Activated naive CD4-positive, alpha-beta T cell (primary cell): ENCODE data around the gene GPHN.
"Not testable (repeated sequence)": the region's sequence is repeated elsewhere in the genome, so short reads cannot be mapped to it uniquely, and the experiment has no call there.

Experiments used
- DNase-seq, 4 experiments: peaks; one replicate each; lab custom pipeline; 2025; lab: John Stamatoyannopoulos, UW

The GPHN gene

GRCh38 chr14:67059596-67059995 lies 551.6 kb downstream of the GPHN start:
- DNase-seq, result no peak

DNA sequence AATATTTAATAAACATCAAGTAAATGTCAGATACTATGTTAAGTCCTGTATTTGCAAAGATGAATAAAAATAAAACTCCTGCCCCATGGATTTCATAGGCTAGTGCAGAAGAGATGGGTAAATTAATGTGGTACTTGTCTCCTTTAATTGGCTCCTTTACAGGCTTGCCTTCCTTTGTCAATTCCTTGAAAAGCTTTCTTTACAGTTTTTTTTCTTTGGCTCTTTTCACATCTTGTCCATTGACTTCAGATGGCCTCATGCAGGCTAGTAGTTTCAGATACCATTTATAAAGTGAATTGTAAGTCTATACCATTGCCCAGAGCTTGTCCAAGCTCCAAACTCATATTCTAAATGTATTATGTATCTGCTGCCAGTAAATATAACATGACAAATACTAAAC lies 552.6 kb downstream of the GPHN start:
- DNase-seq, result no peak

GRCh38 chr14:67067070-67067814 lies 559.3 kb downstream of the GPHN start:
- not testable (repeated sequence) for DNase-seq

- no peak for DNase-seq
These were observed 560.3 kb downstream of the GPHN start for GRCh38 chr14:67068251-67068650.

DNA sequence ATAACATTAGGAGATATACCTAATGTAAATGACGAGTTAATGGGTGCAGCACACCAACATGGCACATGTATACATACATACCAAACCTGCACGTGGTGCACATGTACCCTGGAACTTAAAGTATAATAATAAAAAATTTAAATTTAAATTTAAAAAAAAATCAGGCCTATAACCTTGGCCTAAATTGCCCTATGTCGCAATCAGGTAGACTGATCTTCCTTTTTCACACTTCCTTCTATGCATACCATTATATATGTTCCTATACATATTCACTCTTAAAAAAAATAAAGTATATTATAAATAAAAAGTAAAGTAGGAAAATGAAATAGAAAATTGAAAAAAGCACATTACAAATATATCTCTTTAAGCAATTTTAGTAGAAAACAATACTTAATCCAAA lies 563.6 kb downstream of the GPHN start:
- no peak for DNase-seq

DNA sequence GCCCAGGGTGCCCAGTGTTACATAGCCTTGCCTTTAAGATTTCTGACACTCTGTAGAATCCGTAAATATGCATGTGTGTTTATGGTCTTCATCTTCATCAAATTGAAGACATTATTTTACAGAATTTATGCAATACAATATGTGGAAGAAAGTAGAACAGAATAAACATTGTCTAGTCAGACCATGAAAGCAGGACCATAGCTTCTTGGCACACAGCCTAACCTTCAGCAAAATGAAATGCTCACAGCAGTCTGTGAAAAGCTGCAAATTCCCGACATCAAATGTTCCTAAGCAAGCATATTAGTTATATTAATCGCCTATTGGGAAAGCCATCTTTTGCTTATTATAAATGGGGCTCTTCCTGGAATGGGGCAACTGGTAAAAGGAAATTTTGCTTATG lies 570.0 kb downstream of the GPHN start:
- no peak for DNase-seq

DNA sequence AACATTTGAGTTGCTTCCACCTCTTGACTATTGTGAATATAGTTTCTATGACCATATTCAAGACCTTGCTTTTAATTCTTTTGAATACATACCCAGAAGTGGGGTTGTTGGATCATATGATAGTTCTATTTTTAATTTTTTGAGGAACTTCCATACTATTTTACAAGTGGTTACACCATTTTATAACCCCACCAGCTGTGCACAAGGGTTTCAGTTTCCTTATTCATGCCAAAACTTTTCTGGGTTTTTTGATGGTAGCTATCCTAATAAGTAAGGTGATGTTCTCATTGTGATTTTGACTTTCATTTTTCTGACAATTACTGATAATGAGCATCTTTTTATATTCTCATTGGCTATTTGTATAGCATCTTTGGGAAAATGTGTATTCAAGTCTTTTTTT lies 571.9 kb downstream of the GPHN start:
- no peak for DNase-seq

DNA sequence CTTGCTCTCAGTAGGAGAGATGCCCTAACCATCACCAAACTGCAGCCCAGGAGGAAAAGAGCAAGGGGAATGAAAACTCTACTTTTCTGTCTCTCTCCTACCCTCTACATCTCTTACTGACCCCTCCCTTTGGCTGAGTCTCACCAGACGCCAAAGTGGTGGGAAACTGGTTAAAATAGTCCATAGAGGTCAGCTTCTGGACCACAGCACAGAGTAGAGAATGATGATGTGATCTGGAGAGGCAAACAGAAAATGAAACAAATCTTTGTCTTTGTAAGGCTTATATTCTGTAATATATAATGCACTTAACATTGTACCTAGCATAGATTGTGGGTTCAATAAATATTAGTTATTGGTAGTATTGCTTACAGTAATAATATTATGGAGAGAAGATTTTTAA lies 600.3 kb downstream of the GPHN start:
- DNase-seq, result no peak

- no peak for DNase-seq
These were observed 603.1 kb downstream of the GPHN start for GRCh38 chr14:67111022-67111421.

DNA sequence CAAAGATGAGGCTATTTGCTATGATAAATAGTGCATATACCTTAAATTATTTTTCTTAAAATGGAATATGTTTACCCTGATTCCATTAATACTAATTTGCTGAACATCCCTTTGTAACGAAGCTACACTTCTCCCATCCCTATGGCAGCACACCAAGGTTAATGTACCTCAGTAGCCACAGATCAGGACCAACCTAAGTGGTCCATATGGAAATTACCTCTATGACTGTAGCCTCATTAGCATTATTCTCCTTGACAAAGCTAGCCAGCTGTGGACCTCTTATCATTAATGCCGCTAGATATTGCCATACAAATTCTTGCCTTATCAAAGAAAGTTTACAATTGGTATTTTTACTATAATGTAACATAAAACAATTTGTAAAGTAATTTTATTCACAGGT lies 604.4 kb downstream of the GPHN start:
- no peak for DNase-seq

- no peak for DNase-seq
These were observed 619.2 kb downstream of the GPHN start for GRCh38 chr14:67127174-67127573.

DNA sequence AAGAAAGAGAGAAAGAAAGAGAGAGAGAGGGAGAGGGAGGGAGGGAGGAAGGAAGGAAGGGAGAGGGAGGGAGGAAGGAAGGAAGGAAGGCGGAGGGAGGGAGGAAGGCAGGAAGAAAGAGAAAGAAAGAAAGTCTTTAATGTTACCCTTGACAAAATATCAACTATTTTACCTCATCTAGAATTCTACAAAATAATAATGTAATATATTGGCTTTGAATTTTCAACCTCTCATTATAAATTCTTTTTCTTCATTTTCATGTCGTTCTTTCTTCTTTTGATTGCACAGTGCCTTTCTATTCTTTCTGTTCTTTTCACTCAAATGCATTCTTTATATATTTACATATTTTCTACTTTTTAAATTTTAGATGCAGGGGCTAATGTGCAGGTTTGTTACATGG lies 621.8 kb downstream of the GPHN start:
- DNase-seq, result no peak

GRCh38 chr14:67131691-67132090 lies 623.7 kb downstream of the GPHN start:
- no peak for DNase-seq

DNA sequence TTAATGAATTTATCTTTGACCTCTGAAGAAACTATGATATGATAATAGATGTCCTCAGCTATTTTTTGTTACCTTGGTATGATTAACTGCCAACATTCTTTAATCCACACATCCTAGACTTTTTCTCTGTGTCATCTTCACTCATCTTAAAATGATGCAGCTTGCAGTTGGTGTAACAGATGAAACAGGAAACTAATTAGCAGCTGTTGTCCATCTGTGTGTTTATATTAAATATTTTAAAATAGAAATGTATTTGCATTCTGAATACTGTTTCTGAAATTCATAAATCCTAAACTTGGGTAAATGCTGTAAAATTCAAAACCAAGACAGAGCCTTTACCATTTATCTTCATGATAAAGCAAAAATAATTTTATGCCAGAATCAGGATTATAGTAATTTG lies 625.2 kb downstream of the GPHN start:
- DNase-seq, result no peak

- no peak for DNase-seq
These were observed 625.9 kb downstream of the GPHN start for GRCh38 chr14:67133595-67134441.

DNA sequence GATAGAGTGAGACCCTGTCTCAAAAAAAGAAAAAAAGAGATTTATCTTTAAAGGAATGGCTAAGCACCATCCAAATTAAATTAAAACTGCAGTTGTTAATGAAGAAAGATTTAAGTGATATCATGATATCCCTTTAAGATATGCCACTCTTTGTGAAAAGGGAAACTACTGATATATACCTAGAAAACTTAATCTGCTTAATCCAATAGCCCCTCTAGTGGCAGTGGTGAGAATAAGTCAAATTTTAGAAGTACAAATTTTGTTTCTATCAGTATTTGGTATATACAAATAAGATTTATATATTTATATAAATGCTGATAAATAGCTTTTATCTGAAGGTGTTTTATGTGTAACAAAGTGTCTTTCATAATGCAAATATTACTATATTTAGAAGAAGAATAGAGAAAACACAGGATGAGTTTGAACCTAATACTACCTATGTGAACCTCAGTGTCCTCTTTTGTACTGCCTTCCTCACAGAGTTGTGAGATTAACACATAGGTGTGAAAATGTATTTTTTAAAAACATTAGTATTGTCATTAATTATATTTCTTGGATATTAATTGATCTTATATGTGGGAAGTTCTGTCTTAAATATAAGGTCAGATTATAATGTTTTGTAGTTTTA lies 629.9 kb downstream of the GPHN start:
- no peak for DNase-seq

- DNase-seq, result no peak
These were observed 632.6 kb downstream of the GPHN start for GRCh38 chr14:67140556-67140955.

- no peak for DNase-seq
These were observed 633.4 kb downstream of the GPHN start for GRCh38 chr14:67141146-67141900.

DNA sequence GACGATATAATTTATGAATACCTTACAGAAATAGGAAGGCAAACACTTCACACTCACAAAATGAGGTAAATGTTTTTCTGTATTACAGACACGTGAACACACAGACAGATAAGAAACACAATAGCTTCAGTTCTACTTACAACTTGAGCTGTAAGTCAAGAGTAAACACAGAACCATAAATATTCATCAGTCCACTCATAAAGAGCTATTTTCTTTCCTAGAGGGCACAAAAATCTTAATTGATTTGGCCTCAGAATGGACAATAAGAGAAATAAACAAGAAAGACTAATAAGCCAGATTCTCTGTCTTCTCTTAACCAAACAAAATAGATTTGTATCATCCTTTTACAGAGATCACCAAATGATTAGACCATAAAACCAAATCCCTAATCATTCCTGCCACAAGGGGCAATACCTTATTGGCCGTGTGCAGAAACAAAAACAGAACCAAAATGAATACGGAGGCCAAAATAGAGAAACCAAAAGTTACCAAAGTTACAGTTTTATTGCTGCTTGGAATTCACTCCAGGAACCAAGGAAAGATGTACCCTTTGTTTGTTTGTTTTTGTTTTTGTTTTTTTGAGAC lies 643.2 kb downstream of the GPHN start:
- no peak for DNase-seq

GRCh38 chr14:67158566-67158965 lies 650.6 kb downstream of the GPHN start:
- no peak for DNase-seq

DNA sequence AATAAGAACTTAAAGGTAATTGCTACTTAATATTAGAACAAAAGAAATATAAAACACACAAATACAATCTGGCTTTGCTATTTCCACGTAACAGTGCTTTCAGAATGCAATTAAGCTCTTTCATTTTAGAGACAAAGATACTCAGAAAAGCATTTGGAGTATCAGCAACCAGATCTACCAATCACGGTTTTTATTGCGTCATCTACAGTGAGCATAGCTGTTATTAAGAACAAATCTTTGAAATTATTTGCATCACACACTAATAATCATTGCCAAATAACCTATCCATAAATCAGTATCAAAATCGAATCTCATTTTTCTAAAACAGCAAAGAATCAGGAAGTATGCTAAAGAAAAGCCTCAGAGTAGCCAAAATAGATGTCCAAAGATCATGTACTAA lies 654.4 kb downstream of the GPHN start:
- no peak for DNase-seq

- no peak for DNase-seq
These were observed 658.5 kb downstream of the GPHN start for GRCh38 chr14:67166450-67166853.
